ENCODE data around the gene SLC45A2.

GRCh38 chr5:33975852-33976251 lies 8.6 kb downstream of the SLC45A2 start:
- TF ChIP-seq CTCF (IDR thresholded peaks at IDR 0.05) (no peak), POLR2A (IDR thresholded peaks at IDR 0.05) (no peak)
